Ishikawa (cell line): Measurements from ENCODE around the gene GLIPR1.

Source experiments
- CEBPB ChIP-seq: IDR thresholded peaks from 2 replicates; pipeline ENCODE4 v1.6.1; 2012
- CREB1 ChIP-seq: IDR thresholded peaks from 2 replicates; pipeline ENCODE4 v1.6.1; 2012; ENCODE audit warnings: low read depth
- EGR1 ChIP-seq: IDR thresholded peaks from 2 replicates; pipeline ENCODE4 v1.6.1; 2012
- EP300 ChIP-seq: IDR thresholded peaks from 2 replicates; pipeline ENCODE4 v1.6.1; 2012; ENCODE audit warnings: borderline replicate concordance
- FOXM1 ChIP-seq: IDR thresholded peaks from 2 replicates; pipeline ENCODE4 v1.6.1; 2012; ENCODE audit warnings: low read depth, borderline replicate concordance
- MAX ChIP-seq: IDR thresholded peaks from 2 replicates; pipeline ENCODE4 v1.6.1; 2012
- NFIC ChIP-seq: IDR thresholded peaks from 2 replicates; pipeline ENCODE4 v1.6.1; 2012
- RAD21 ChIP-seq: IDR thresholded peaks from 2 replicates; pipeline ENCODE4 v1.6.1; 2012; ENCODE audit warnings: low read depth
- REST ChIP-seq: IDR thresholded peaks from 2 replicates; pipeline ENCODE4 v1.6.1; 2012; ENCODE audit warnings: low read depth, mild to moderate bottlenecking
- TAF1 ChIP-seq: IDR thresholded peaks from 2 replicates; pipeline ENCODE4 v1.6.1; 2012; ENCODE audit warnings: low read depth, mild to moderate bottlenecking
- TCF12 ChIP-seq: IDR thresholded peaks from 2 replicates; pipeline ENCODE4 v1.6.1; 2012; ENCODE audit warnings: low read depth
- TEAD4 ChIP-seq: IDR thresholded peaks from 2 replicates; pipeline ENCODE4 v1.6.1; 2012
- USF1 ChIP-seq: IDR thresholded peaks from 2 replicates; pipeline ENCODE4 v1.6.1; 2012
- YY1 ChIP-seq: IDR thresholded peaks from 2 replicates; pipeline ENCODE4 v1.6.1; 2012; ENCODE audit warnings: low read depth
- ZBTB7A ChIP-seq: IDR thresholded peaks from 2 replicates; pipeline ENCODE4 v1.6.1; 2012; ENCODE audit warnings: low read depth

Gene GLIPR1

GRCh38 chr12:75551477-75551876, 70.9 kb downstream of the GLIPR1 start:
- TF ChIP-seq ZBTB7A, result no peak
- TF ChIP-seq FOXM1, result no peak
- no peak for TF ChIP-seq MAX
- no peak for TF ChIP-seq CEBPB
- no peak for TF ChIP-seq CREB1
- TF ChIP-seq TAF1, result no peak
- TF ChIP-seq USF1, result no peak
- no peak for TF ChIP-seq REST
- TF ChIP-seq RAD21, result no peak
- TF ChIP-seq EP300, result no peak
- TF ChIP-seq TEAD4, result no peak
- no peak for TF ChIP-seq YY1
- TF ChIP-seq NFIC, result no peak
- TF ChIP-seq EGR1, result no peak
- TF ChIP-seq TCF12, result no peak

GRCh38 chr12:75553398-75553797, 72.8 kb downstream of the GLIPR1 start:
- no peak for TF ChIP-seq CEBPB
- no peak for TF ChIP-seq TCF12
- TF ChIP-seq TAF1, result no peak
- no peak for TF ChIP-seq ZBTB7A
- TF ChIP-seq TEAD4, result no peak
- no peak for TF ChIP-seq USF1
- no peak for TF ChIP-seq YY1
- TF ChIP-seq CREB1, result no peak
- no peak for TF ChIP-seq EP300
- TF ChIP-seq FOXM1, result no peak
- no peak for TF ChIP-seq RAD21
- TF ChIP-seq EGR1, result no peak
- TF ChIP-seq NFIC, result no peak
- no peak for TF ChIP-seq REST
